MM.1S (cell line): ENCODE results near the gene CNGB1.

Source experiments
- DNase-seq: peaks from one replicate; pipeline ENCODE4 v3.0.0-alpha.2; 2015
- H2AFZ ChIP-seq: fragments of 300-600 bp; sonication (generic); 2 replicates; pipeline ENCODE4 v1.6.0; 2016; ENCODE audit warnings: antibody characterized with exemption, low read length
- H3F3A ChIP-seq: fragments of 300-600 bp; sonication (generic); 2 replicates; pipeline ENCODE4 v1.6.1; 2016; ENCODE audit warnings: mild to moderate bottlenecking, antibody characterized with exemption, low read length, moderate library complexity, mixed read lengths; ENCODE audit not compliant: insufficient read depth
- H3K27ac ChIP-seq: fragments of 300-600 bp; sonication (generic); 2 replicates; pipeline ENCODE4 v1.5.1; 2016; ENCODE audit warnings: mild to moderate bottlenecking, low read length
- H3K27me3 ChIP-seq: fragments of 300-600 bp; sonication (generic); replicated peaks from 2 replicates; pipeline ENCODE4 v1.6.0; 2016; ENCODE audit warnings: low read length; ENCODE audit not compliant: insufficient read depth
- H3K36me3 ChIP-seq: fragments of 300-600 bp; sonication (generic); replicated peaks from 2 replicates; pipeline ENCODE4 v1.6.1; 2016; ENCODE audit warnings: mild to moderate bottlenecking, low read length, mixed read lengths; ENCODE audit not compliant: insufficient read depth
- H3K4me1 ChIP-seq: fragments of 300-600 bp; sonication (generic); 2 replicates; pipeline ENCODE4 v1.6.1; 2016; ENCODE audit warnings: low read length, mixed read lengths
- H3K4me2 ChIP-seq: fragments of 300-600 bp; sonication (generic); 2 replicates; pipeline ENCODE4 v1.6.0; 2016; ENCODE audit warnings: low read depth, low read length
- H3K4me3 ChIP-seq: fragments of 300-600 bp; sonication (generic); 2 replicates; pipeline ENCODE4 v1.5.1; 2016; ENCODE audit warnings: low read length, mixed read lengths
- H3K79me2 ChIP-seq: fragments of 300-600 bp; sonication (generic); 2 replicates; pipeline ENCODE4 v1.6.1; 2016; ENCODE audit warnings: mixed run types, low read length, mixed read lengths
- H3K9ac ChIP-seq: fragments of 300-600 bp; sonication (generic); 2 replicates; pipeline ENCODE4 v1.6.1; 2016; ENCODE audit warnings: low read length, mixed read lengths
- H3K9me2 ChIP-seq: fragments of 300-600 bp; sonication (generic); replicated peaks from 2 replicates; pipeline ENCODE4 v1.6.1; 2016; ENCODE audit warnings: mild to moderate bottlenecking, low read length, mixed read lengths; ENCODE audit not compliant: insufficient read depth
- H3K9me3 ChIP-seq: fragments of 300-600 bp; sonication (generic); replicated peaks from 2 replicates; pipeline ENCODE4 v1.6.1; 2016; ENCODE audit warnings: mild to moderate bottlenecking, low read length, mixed read lengths; ENCODE audit not compliant: insufficient read depth
- H4K20me1 ChIP-seq: fragments of 300-600 bp; sonication (generic); 2 replicates; pipeline ENCODE4 v1.6.1; 2016; ENCODE audit warnings: mild to moderate bottlenecking, low read length, moderate library complexity, mixed read lengths; ENCODE audit not compliant: insufficient read depth
- CTCF ChIP-seq: fragments of 300-600 bp; sonication (generic); IDR thresholded peaks from 2 replicates; pipeline ENCODE4 v1.5.1; 2016; ENCODE audit warnings: antibody characterized with exemption, low read length, mixed read lengths
- EZH2 ChIP-seq: fragments of 300-600 bp; sonication (generic); optimal IDR thresholded peaks from 2 replicates; pipeline ENCODE3; 2017; ENCODE audit warnings: low read depth, mild to moderate bottlenecking, antibody characterized with exemption, low read length, mixed read lengths
- EZH2phosphoT487 ChIP-seq: fragments of 300-600 bp; sonication (generic); IDR thresholded peaks from 2 replicates; pipeline ENCODE4 v1.6.1; 2018; ENCODE audit warnings: antibody characterized with exemption, low read length

Gene CNGB1

DNA sequence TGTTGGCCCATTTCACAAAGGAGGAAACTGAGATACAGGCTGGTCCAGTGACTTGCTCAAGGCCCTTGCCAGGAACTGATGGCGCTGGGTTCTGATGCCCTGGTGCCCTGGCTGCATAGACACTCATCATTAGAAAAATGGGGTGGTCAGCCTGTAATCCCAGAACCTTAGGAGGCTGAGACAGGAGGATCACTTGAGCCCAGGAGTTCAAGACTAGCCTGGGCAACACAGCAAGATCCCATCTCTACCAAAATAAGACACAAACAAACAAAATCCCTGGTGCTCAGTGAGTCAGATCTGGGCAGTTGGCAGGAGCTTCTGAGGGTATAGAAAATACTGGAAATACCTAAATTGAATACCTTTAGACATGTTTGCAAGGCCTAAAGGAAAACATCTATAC is 127.5 kb downstream of the CNGB1 start:
- Histone ChIP-seq H3F3A (peaks cover 20% of the 10 kb centered on the region), H3K27me3 (no peaks in the 10 kb centered on the region), H3K36me3 (no peaks in the 10 kb centered on the region), H3K79me2 (no peaks in the 10 kb centered on the region), H3K9me3 (no peaks in the 10 kb centered on the region), H2AFZ (no peak overlapping the region), H3K4me3 (no peak overlapping the region), H3K4me2 (no peak overlapping the region), H4K20me1 (no peaks in the 10 kb centered on the region), H3K9me2 (no peaks in the 10 kb centered on the region), H3K4me1 (peaks cover 16% of the 10 kb centered on the region), H3K27ac (no peak overlapping the region), H3K9ac (no peak overlapping the region)
- no peak for DNase-seq
- no peak for TF ChIP-seq CTCF
- no peak for TF ChIP-seq EZH2phosphoT487
- TF ChIP-seq EZH2: no peak

GRCh38 chr16:57842601-57843000 is 128.3 kb downstream of the CNGB1 start:
- DNase-seq: no peak
- Histone ChIP-seq H3K79me2 (no peaks in the 10 kb centered on the region), H3K4me1 (peaks cover 15% of the 10 kb centered on the region), H3K36me3 (no peaks in the 10 kb centered on the region), H3K9ac (no peak overlapping the region), H3F3A (peaks cover 18% of the 10 kb centered on the region), H3K4me3 (no peak overlapping the region), H3K9me2 (no peaks in the 10 kb centered on the region), H3K4me2 (no peak overlapping the region), H3K9me3 (no peaks in the 10 kb centered on the region), H2AFZ (no peak overlapping the region), H3K27me3 (no peaks in the 10 kb centered on the region), H4K20me1 (no peaks in the 10 kb centered on the region), H3K27ac (no peak overlapping the region)
- no peak for TF ChIP-seq EZH2
- TF ChIP-seq EZH2phosphoT487: no peak
- no peak for TF ChIP-seq CTCF

DNA sequence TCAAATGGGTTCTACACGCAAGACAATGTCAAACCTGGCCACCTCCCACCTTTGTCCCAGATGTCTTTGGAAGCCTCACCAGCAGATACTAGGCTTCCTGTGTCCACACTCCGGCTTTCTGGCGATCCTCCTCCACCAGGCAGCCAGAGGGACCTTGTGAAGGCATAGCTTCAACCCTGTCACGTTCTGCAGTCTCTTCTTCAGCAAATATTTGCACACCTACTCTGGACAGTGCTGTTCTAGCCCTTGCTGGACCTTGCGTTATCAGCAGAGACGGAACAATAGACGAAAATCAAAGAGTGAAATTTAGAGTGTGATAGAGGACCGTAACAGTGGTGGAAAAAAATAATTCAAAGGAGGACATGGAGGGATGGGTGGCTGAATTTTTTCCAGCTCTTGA is 130.1 kb downstream of the CNGB1 start:
- H3K4me3 ChIP-seq: no peak overlapping the region

More for the DNA sequence above, 130.1 kb downstream of the CNGB1 start:
- Histone ChIP-seq H3F3A (peaks cover 4% of the 10 kb centered on the region), H3K36me3 (no peaks in the 10 kb centered on the region), H3K4me2 (no peak overlapping the region), H3K27me3 (no peaks in the 10 kb centered on the region), H3K27ac (no peak overlapping the region), H3K79me2 (no peaks in the 10 kb centered on the region), H4K20me1 (no peaks in the 10 kb centered on the region), H3K9me2 (no peaks in the 10 kb centered on the region), H3K4me1 (peaks cover 4% of the 10 kb centered on the region), H3K9me3 (no peaks in the 10 kb centered on the region), H2AFZ (no peak overlapping the region), H3K9ac (no peak overlapping the region)
- no peak for DNase-seq
- TF ChIP-seq EZH2 (no peak), EZH2phosphoT487 (no peak), CTCF (no peak)
